Endometrial microvascular endothelial cells (primary cell): ENCODE results near the gene NHS. TPM values are rescaled to one million over a fixed set of nuclear protein-coding genes. Genes with fewer than 3 reads are reported as not detected.

Source experiments
- in situ Hi-C: cut with HindIII; loops from 2 replicates; pipeline ENCODE4 v1.10.0; 2017; ENCODE audit warnings: low sequenced_read_pairs, low pct_unique_long_range_greater_than_20kb; ENCODE audit errors: inconsistent ontology term
- total RNA-seq: library from RNA; depleted of rRNA; stranded (reverse); fragments of >200 nt; gene quantifications from one replicate; pipeline ENCODE4 v1.2.3, GENCODE V29; 2015; ENCODE audit errors: inconsistent ontology term

NHS gene
- total RNA-seq, 1 donor from 2014 or later: not detected

DNA sequence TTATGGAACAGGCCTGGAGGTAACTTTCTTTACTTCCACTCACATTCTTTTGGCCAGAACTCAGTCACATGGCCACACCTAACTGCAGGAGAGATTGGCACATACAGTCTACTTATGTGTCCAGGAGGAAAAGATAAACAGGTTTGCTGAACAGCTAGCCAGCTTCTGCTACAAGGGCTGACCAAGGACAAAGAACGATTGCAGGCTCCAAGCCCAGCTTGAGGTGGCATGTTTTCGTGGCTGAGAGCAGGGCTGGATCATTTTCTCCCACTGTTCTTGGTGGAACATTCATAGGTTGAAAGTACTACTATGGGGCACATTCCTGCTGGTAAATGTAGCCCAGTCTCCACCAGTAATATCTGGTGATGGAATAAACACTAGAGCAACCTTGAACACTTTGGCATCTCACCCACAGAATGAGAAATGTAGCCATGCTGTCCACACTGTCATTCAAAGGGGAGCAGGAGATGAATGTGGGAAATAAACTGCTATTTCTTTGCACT is 28.2 kb downstream of the NHS start:
- in situ Hi-C loops: no loop called here

DNA sequence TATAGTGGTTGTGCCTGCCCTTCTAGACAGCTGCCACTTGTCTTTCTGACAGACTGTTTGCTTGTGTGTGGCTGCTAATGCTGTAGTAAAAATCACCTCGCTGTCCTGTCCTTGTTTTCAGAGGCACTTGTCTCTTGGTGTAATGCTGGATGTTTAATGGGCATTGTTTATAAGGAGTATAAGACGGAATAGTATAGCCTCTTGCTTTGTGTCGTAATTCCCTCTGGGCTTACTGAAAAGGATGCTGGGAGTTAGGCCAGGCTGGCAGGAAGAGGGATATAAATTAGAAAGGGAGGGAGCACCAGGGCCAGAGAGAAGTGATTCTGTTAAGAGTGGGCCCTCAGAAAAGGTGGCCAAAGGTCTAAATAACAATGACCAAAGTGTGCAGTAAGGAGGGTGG is 29.0 kb downstream of the NHS start:
- in situ Hi-C loops: no loop called here

DNA sequence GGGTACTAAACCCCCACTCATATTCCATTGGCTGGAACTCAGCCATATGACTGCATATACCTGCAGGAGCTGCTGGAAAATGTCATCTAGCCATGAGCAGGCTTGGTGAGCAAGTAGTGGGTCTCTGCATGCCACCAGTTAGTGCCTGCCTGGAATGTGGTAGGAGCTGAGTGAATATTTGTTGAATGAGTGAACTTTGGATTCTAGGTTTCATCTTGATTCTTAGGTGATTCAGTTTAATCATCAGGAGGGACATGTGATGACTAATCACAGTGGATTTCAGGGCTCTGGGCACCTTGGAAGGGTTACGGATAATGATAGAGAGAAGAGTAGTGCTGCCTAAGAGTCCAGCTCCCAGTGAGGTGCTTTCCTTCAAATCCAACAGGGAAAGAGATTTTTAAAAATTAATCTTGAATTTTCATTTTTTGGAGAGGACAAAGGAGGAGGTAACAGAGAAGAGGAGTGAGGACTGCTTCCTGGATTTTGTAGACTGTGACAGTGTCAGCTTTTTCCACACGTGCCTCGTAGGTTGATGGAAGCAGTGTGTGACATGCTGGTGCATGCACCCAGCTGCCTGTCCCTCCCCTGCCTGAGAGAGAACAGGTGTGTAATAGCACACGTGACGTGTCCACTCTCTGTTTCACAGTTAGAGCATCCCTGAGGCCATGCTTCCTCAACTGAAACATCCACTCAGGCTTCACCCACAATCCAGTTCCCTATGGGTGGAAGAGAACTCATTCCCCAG is 30.4 kb downstream of the NHS start:
- in situ Hi-C loops: no loop called here

DNA sequence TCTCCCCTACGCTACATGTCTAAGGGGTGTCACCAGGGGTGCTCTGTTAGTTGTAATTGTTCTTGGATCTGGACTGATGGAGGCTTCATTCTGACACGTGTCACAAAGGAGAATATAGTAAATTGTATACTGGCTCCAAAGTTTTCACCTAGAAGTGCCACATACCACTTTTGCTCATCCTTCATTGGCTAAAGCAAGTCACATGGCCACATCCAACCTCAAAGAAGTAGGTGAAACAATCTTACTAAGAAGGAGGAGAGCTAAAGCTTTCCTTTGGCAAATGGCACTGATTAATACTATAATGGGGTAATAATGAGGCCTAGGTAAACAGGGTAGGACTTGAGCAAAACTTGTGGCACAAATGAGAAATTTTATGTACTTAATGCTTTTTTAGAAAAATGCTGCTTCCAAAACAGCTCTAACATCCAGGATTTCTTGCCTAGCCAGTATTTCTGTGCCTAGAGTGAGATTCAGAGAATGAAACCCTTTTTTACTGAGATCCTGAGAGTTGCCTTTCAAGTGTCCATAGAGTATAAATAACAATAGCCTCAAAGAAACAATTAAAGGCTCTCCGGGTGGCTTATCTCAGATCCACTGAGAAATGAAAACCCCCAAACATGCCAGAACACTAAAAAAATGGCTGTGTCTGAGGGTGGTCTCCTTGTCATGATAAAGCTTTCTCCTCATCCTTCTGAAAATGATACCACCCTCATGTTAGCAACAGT is 34.7 kb downstream of the NHS start:
- in situ Hi-C loops: no loop called here

DNA sequence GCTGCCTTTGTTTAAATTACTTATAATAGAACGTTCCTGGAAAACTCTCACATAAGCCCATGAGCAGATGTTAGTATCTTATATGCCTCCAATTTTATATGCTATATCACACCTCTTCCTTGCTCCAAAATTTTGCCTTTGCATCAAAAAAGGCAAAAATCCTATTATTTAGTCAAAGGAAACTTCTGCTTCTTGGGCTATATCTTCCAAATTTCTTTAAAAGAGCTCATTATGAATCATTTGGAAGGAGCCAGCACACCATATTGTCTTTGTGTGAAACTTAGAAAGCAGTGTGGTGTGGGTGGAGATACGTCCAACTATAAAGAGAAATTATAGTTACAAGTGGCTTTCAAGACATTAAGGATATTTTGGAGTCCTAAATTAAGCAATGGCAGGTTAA is 35.7 kb downstream of the NHS start:
- in situ Hi-C loops: no loop called here

DNA sequence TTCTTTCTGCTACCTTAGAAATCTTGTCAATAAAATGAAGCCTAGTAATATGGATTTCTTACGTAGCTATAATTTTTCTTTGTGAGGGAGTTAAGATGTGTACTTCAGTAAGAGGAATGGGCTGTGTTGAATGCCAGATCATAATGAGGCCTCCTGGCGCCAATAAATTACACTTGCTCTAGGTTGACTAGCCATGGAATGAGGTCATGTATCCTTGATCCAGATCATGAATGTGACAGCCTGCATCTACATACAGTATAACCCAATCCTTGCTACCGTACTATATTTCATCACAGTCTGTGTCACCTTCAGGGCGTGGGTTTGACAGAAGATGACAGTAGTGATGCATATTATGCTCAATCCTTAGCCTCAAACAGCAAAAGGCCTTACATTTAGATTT is 36.2 kb downstream of the NHS start:
- in situ Hi-C loops: no loop called here

DNA sequence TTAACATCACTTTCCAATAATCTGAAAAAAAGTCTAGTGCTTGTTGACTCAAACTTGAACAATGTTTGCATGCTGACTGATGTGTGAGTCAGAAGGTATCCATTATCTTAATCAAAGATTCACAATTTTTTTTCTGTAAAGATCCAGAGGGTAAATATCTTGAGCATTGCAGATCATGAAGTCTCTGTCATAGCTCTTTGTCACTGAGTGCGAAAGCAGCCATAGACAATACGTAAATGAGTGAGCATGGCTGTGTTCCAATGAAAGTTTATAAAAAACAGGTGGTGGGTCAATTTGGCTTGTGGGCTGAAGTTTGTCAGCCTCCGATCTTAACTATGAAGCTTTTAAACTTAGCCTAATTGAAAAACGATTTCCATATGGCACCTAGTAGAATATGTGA is 37.7 kb downstream of the NHS start:
- in situ Hi-C loops: no loop called here

DNA sequence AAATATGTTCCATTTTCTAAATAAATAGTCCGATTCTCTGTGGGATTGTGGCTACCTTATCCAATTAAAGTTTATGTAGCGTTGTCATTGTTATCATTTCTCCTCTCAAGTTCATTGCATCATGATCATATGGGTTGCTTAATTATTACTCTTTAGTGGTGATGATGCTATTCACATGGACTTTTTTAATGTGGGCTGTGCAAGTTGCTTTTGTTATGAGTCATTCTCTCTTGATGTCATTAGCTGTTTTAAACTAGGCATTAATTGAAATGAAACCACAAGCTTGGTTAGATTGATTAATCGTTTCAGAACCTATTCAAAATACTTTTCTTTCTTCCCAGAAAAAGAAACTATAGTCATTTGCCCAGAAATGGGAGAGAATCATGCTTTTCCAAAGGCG is 38.2 kb downstream of the NHS start:
- in situ Hi-C loops: no loop called here

DNA sequence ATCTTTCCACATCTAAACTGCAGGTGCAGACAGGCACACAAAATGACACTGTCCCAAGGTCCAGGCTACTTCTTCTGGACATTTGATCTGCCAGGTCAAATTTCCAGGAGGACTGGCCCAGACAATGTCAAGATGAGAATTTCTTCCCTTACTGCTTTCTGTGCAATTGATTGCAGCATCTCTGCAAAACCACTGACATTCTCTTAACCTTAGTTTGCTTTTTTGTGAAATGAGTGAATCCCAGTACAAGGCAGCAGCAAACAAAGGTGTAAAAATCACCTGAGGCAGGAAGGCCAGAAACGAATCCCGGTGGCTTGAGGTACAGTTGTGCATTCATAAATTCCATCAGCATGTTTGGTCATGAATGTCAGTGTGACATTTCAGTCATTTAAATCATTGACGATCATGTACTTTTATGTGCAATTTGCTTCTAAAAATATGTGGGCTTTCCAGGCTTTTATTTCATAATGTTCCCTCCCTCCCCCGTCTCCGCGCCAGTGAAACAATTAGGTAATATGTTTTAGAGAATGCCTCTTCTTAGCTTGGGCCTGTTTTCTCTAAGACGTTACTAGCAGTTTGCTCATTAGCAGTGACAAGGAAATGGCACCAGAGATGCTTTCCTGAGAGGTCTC is 39.1 kb downstream of the NHS start:
- in situ Hi-C loops: no loop called here

DNA sequence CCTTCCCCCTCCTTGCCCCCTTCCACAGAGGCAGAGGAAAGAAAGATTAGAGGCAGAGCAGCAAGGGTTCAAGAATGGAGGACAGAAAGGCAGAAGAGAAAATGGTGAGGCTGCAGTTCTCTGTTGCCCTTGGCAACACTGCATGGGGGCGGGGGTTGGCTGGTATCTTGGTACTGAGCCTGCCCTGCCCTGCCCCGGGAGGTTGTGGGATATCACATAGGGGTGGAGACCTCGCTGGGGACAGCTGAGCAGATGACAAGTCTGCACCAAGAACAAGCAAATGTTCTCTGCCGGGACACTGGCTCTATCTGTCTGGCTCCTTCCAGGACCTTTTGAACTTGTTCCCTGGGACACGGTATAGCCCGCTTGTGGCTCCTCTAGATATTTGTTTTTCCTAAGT is 39.8 kb downstream of the NHS start:
- in situ Hi-C loops: no loop called here

DNA sequence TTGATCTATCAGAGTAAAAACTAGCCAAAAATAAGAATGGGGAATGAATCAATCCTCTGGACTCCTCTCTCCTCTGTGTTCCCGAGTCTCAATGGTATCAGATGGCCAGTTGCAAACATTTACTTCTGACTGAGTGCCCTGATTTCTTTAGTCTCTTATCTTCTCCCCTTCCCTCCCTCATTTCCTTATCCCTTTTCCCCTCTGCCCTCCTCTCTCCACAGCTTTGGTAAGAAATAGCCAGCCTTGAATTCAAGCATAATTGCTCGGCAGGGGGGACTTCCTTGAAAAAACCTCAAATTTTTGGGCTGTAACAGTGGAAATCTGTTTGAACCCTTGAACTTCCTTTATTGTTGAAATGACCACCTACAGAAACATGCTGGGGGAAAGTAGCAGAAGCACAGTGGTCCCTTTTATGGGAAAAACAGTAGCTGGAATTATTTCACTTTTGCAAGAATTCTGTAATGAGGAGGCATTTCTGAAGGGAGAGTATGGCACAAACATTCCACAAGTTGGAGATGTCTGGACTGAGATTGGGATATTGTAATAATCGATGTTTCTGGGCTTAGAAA is 40.3 kb downstream of the NHS start:
- in situ Hi-C loops: no loop called here

DNA sequence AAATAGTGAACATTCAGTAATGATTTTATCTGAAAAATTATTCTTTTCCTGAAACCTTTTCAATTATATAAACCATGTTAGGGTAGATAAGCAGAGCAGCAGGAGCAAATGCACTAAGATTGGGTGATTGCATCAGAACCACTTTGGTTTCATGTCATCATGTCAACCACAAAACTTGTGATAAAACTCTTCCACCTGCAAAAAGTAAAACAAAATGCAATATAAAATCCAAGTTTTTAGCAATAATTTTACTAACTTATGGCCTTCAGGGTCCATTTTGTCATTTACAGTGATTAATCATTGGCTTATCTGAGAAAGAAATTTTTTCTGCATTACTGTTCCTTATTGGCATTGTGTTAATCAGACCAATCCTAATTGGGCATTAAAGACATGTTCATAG is 42.4 kb downstream of the NHS start:
- in situ Hi-C loops: no loop called here

DNA sequence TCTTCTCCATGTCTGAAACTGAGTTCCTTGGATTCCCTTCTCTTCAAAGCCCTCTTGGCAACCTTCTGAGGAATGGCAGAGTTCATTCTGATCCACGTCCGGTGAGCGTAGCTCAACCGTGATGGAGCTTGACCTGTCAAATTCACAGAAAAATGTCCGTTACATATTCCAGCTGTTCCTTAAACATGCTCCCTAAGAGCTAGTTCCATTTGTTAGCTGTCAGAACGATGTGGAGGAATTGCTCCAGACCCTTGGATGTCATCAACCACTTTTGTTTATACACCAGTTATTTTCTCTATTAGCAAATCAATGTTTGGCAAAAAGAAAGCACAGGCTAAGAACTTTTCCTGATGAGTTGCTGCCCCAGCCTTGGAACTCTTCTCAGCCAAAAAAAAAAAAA is 50.1 kb downstream of the NHS start:
- in situ Hi-C loops: no loop called here

DNA sequence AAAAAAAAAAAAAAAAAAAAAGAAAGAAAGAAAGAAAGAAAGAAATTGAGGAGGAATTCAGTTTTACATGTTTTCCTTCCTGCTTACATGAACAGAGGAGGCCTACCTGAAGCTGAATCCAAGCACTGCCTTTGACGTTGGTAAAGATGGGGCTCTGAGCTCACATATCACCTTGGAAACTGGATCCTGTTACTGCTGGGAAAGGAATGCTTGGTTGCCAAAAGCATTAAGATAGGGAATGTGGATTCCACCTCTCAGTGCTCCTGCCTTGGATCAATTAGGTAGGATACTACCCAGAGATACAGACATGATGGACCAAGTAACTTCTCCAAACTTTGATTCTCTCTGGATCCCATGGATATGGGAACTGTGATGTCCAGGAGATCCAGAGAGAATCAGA is 50.6 kb downstream of the NHS start:
- in situ Hi-C loops: no loop called here

DNA sequence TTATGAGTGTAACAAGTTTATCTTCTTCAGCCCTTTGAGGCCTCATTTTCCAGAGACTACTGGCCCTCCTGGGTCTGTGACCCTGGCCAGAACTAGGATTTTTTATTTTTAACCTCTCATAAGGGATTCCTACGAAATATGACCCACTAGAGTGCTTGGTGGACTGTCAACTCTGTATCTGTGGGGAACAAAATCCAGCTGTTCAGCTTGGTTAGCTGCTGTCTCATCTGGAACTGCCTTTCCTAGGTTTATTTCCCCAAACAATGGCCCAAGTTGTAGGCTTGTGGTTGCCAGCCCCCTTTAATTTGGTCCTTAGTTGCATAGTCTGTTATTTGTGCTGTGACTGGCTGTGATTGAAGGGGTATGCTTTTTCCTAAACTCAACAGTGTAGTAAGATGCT is 56.2 kb downstream of the NHS start:
- in situ Hi-C loops: no loop called here

DNA sequence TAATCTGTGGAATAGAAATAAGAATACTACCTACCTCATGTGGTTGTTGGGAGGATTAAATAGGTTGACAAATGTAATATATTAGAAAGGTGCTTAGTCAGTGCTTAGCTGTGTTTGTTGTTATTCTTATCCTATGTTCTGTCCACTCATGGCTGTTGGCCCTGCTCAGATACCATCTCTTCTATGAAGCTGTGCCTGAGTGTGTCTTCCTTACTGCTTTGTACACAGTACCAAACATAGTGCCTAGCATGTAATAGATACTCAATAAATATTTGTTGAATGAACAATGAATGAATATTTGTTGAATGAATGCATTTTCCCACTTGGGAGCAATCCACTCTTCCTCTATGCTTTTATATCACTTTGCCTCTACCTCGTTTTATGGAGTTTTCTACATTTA is 57.2 kb downstream of the NHS start:
- in situ Hi-C loops: no loop called here

DNA sequence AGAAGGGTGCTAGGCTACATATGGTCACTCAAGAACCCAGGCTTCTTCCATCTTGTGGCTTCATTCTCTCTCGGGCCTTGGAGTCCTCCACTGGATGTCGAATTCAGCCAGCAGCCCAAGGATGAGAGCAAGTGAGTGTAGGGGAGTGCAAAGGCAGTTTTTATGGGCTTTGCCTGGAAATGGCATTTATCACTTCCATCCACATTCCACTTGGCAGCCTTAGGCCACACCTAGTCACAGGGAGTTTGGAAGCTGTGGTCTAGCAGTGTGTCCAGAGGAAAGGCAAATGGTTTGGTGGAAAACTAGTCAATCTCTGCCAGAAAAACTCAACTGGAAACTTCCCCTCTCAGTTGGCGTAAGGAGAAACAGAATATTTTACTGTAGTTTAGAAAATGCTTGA is 59.0 kb downstream of the NHS start:
- in situ Hi-C loops: no loop called here

DNA sequence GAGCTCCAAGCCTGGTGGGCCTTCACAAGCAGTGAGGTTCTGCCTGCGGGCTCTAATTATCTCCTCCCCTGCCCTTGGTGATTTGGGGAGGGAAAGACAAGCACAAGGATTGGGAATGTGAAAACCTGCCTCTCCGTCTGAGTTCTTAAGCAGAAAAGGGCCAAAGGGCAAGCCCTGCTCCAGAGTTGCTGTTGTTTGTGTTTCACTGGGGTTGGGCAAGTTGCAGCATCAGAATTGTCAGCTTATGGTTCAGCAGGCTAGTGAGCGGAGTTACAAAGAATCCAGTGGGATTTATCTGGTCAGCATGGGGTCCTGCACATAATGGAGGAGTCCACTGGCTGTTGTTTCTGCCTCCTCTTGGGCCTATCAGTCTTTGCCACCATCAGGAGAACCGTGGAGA is 60.5 kb downstream of the NHS start:
- in situ Hi-C loops: no loop called here

DNA sequence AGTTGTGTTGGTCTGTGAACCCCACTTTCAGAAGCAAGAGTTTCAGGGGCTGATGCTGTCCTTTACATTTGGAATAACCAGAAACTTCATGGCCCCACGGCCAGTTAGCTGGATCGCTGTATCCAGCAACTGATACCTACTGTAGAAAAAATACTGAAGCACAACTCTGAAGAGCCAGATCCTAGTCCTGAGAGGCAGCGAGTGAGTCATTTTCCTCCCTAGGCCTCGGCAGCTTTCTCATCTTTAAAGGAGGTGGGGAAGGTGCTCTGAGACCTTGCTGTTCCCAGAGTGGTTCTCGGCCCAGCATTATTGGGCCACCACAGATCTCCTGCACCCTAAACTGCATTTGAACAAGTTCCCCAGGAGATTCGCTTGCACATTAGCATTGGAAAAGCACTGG is 63.2 kb downstream of the NHS start:
- in situ Hi-C loops: no loop called here

DNA sequence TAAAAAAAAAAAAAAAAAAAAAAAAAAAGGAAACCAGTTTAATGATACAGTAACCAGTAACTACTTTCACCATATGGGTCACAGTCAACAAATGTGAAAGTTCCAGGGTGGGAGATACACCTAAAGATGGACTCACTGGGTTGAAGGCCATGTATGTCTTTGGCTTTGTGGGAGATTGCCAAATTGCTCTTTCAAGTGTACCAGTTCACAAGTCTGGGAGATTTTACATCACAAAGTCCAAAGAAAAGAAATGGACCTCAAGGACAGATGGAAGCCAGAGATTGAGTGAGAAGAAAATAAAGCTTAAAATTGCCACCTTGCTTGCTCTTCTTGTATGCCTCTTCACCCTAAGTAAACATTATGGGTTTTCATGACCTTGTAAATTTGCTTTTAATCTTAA is 65.3 kb downstream of the NHS start:
- in situ Hi-C loops: no loop called here
